DMS153 (cell line): ENCODE results near the gene FRA10AC1.
"Not testable (repeated sequence)": the region's sequence is repeated elsewhere in the genome, so short reads cannot be mapped to it uniquely, and the experiment has no call there.

Experiments used
- DNase-seq: peaks from one replicate; lab custom pipeline; 2025; lab: John Stamatoyannopoulos, UW

The FRA10AC1 gene

DNA sequence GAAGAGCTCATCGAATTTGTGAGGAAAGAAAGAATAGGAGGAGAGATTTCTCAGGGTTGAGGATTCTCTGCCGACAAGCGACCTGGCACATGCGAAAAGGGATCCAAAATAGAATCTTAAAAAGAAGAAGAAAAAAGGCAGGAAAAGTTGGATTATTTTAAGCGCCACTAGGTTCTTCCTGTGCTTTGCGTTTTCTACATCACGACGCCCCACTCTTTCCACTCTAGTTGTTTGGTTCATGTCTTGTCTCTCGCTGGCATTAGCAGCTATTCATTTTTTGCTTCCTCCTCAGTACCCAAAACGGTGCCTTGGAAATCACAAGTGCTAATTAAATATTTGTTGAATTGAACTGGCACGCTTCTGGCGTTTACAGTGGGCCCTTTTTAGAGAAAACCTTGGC lies 674 bp upstream of the FRA10AC1 start:
- DNase-seq: peak; percentile 5

DNA sequence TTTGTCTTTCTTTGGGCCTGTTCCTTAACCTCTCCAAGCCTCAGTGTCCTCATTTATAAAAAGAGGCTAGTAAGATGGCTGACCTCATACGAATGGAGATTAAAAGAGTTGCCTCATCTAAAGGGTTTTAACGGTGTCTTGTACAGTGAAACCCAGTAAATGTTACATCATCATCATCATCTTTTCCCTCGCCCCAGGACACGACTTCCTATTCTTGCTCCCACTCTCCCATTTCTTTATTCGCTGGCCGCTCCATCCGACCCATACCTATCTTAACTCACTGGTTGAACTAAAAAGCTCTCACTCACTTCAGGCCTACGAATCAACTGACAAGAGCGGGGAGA lies 554 bp downstream of the FRA10AC1 start:
- no peak for DNase-seq

- no peak for DNase-seq
Measured at GRCh38 chr10:93697207-93697606, 5.2 kb downstream of the FRA10AC1 start.

- not testable (repeated sequence) for DNase-seq
Measured at GRCh38 chr10:93696582-93696981, 5.8 kb downstream of the FRA10AC1 start.

DNA sequence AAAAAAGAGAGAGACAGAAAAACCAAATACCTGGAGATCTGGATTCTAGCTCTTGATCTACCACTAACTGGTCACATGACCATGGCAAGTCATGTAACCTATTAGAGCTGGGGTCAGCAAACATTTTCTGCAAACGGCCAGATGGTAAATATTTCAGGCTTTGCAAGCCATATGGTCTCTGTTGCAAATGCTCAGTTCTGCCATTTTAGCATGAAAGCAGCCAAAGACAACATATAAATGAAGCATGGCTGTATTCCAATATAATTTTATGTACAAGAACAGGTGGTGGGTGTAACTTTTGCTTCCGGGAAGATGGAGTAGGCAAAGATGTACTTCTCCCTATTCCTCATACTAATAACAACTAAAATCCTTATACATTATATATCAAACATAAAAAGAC lies 6.7 kb downstream of the FRA10AC1 start:
- no peak for DNase-seq

GRCh38 chr10:93687737-93688136 lies 14.7 kb downstream of the FRA10AC1 start:
- DNase-seq: no peak

DNA sequence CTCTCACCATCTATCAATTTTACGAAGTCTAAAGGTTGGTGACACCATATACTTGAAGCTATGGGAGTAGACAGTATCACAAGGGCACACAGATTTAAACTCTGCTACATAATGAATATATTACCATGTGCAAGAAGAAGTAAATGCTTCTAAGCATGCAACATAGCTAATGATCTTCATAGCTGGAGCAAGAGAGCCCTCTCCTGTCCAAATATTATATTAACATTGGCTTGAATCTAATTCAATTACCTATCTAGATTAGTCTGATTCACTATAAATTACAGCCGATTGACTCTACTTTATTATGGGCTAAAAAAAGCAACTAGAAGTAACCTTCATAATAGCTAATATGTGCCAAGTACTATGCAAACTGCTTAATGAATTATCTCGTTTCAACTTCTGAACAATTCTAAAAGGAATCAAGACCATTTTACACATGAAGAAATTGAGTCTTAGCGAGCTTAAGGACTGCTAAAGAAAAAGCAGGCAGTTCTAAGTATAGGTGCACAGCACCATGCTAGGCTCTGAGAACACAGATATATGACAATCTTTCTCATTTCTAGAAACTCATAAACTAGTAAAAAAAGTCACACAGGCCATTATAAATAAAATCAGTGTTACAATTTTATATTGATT lies 21.9 kb downstream of the FRA10AC1 start:
- peak; percentile 63 for DNase-seq

DNA sequence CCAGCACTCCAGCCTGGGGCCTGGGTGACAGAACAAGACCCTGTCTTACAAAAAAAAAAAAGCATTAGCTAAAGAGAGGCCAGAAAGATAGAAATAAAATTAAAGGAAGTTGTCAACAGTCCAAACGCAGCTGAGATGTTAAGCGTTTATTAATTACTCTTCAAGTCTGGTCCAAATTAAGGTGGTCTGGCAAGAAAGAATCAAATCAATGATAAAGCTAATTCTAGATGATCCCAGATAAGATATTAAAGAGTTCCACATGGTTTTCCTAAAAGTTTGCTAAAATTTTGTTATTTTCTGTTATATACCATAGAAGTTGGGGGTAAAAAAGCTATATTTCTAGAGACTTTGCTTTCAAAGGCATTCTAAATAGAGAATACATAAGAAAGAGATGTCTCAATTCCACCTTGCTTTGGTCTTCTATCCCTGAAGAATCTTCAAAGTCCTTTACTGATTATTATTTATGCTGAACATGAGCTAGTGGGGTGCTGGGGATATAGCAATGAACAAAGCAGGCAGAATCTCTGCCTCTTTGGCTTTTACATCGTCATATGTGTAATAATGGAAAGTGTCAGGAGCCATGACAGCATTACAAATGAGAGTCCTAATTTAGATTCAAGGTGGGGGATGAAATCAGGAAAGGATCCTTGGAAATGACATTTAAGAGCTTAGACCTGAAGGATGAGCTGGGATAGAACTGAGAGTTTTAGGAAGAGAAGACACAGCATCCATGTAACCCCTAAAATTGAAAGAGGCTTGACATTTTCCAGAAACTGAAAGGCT lies 23.4 kb downstream of the FRA10AC1 start:
- no peak for DNase-seq

DNA sequence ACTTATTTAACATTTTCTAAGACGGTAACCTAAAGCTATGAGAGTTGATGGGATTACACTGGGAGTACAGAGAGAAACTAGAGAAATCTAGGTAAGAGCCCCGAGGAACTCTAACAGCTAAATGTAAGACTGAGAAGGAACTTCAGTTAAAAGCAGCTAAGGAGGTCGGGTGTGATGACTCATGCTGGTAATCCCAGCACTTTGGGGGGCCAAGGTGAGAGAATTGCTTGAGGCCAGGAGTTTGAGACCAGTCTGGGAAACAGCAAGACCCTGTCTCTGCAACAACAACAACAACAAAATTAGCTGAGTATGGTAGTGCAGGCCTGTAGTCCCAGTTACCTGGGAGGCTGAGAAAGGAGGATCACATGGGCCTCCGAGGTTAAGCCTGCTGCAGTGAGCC lies 24.0 kb downstream of the FRA10AC1 start:
- no peak for DNase-seq

DNA sequence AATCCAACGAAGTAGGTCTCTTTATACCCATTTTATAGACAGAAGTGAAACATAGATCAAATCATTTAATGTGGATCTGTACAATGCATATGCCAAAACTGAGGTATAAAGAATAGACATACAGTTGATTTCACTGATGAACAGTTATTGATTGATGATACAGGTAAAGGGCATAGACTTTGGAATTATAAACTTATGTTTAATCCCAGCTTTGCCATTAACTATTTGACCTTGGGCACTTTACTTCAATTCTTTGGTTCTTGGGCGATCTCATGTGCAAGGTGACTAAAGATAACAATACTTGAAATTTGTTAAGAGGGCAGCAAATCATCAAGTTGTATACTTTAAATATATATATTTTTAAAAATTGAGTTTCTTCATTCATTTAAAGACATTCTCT lies 28.6 kb downstream of the FRA10AC1 start:
- DNase-seq: no peak

DNA sequence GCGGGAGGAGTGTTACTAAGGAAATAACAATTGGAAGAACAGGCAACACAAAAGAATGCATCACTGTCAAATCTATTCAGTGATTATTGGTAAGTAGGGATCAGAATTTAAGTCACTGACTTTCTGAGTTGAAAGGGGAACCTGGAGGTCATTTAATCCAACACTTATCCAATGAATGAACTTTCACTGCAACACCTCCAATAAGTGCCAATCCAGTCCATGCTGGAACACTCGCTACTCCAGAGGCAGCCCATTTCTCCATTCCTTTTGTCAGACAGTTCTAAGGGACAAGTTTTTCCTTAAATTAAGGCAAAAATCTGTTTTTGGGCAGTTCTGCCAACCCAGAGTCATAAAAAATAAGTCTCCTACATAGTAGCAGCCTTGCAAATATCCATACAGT lies 29.5 kb downstream of the FRA10AC1 start:
- DNase-seq: no peak

DNA sequence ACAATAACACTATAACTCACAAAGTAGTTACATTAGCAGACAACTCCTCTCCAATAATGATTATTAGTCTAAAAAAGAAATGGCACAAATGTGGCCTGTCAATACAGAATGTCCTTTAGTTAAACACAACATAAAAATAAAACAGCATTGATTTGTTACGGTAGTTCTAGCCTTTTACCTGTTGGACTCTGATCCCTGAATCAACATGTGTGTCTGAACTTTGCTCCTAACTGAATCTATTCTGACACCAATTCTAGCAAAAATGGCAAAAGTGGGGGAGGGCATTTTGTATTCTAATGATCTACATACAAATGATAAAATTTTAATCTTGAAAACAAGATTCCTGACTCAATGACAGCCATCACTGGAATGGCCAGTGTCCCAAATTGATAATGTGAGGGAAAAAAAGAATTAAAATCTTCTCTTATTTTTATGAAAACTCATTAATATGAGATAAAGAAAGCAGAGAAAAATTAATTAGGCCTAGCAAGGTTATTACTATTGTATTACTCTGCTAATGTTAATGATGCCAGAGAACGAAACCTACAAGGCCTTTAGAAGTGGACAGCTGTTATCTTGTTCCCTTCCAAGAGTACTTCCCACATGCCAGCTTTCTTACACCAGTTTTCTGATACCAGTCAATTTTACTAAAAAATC lies 30.2 kb downstream of the FRA10AC1 start:
- DNase-seq: no peak

DNA sequence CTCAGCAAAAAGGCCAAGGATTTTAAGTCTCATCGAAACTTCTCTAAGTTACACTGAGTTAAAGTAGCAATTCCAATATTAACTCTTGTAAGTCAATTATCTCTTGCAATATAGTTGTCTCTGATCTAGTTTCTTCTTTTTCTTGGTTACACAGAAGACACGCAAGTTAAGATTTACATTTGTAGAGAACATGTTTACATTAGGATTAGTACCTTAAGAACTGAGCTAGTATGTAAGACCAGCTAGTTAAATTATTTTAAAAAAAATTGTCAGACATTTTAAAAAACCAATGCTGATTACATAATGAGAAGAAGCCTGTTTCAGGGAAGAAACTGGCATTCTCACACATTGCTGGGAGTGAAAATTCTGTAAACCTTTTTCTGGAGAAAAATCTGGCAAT lies 31.4 kb downstream of the FRA10AC1 start:
- no peak for DNase-seq

- DNase-seq: no peak
Measured at GRCh38 chr10:93670372-93670771, 32.0 kb downstream of the FRA10AC1 start.

GRCh38 chr10:93667795-93668194 lies 34.6 kb downstream of the FRA10AC1 start:
- no peak for DNase-seq

DNA sequence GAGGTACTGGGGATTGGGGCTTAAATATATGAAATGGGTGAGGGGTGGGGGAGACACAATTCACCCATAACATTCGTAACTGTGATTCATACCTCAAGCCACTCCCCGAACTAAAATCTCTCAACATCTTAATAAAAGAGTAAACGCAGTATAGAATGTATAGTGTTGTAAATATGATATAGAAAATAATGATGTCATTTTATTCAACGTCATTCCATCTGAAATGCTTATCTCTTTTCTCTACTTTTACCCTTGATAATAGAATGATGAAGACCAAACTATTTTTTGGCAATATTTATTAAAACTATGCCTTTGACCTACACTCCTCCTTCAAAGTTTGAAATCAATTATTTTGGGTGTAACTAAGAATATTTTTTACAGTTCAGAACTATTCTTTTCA lies 36.4 kb downstream of the FRA10AC1 start:
- no peak for DNase-seq

DNA sequence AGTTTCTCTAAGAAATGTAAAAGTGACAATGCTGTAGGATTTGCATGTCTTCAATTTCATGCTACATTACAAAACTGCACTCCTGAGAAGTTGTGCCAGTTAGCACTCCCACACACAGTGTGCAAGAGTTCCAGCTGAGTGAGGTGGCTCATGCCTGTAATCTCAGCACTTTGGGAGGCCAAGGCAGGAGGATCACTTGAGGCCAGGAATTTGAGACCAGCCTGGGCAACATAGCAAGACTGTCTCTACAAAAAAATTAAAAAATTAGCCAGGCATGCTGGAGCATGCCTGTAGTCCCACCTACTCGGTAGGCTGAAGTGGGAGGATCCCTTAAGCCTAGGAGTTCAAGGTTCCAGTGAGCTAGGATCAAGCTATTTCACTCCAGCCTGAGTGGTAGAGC lies 44.6 kb downstream of the FRA10AC1 start:
- DNase-seq: no peak

- no peak for DNase-seq
Measured at GRCh38 chr10:93656155-93656554, 46.2 kb downstream of the FRA10AC1 start.

DNA sequence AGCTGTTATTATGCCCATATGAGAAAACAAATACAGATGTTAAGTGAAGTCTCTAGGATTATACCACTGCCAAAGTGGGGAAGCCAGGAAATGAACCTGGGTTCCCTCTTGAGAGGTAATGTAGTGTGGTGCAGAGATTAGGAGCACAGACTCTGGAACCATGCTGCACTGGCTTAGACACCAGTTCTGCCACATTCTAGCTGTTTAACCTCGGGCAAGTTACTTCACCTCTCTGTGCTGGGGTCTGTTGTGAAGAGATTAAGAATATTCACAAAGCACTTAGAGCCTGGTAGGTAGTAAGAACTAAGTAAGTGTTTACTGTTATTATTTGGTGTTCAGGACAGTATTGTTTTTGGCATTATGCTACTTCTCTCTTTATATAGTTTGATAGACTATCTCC lies 48.2 kb downstream of the FRA10AC1 start:
- DNase-seq: no peak

DNA sequence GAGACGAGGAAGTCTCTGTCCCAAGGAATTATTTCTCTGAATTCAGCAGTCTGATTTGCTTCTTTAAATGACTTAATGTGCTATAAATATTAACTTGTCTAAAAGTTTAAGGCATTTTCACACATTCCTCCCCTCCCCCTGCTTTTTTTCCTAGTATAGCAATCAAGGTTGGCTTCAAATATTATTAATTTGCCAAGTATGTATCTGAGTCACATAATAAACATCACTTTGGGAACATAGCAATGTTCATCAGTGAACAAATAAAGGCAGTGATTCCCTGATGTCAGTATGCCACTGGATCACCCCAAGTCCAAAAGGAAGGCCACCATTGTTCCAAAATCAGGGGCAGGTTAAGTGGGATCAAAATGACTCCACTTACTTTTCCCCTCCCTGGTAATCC lies 49.5 kb downstream of the FRA10AC1 start:
- DNase-seq: no peak

DNA sequence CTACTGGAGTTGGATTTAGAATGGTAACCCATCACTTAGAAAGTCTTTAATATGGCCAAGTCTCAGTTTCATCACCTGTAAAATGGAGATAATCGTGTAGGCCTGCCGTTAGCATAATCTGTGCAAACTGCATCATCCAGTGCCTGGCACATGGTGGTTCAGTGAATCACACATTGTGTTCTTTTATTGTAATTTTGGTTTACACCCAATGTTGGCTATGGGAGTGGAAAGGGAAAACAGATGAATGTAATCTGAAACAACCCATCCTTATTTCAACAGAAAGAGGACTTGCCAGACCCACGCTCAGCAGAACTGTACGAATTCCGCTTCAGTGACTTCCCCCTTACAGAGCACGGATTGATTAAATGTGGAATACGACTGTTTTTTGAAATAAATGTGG lies 62.6 kb downstream of the FRA10AC1 start:
- DNase-seq: no peak

DNA sequence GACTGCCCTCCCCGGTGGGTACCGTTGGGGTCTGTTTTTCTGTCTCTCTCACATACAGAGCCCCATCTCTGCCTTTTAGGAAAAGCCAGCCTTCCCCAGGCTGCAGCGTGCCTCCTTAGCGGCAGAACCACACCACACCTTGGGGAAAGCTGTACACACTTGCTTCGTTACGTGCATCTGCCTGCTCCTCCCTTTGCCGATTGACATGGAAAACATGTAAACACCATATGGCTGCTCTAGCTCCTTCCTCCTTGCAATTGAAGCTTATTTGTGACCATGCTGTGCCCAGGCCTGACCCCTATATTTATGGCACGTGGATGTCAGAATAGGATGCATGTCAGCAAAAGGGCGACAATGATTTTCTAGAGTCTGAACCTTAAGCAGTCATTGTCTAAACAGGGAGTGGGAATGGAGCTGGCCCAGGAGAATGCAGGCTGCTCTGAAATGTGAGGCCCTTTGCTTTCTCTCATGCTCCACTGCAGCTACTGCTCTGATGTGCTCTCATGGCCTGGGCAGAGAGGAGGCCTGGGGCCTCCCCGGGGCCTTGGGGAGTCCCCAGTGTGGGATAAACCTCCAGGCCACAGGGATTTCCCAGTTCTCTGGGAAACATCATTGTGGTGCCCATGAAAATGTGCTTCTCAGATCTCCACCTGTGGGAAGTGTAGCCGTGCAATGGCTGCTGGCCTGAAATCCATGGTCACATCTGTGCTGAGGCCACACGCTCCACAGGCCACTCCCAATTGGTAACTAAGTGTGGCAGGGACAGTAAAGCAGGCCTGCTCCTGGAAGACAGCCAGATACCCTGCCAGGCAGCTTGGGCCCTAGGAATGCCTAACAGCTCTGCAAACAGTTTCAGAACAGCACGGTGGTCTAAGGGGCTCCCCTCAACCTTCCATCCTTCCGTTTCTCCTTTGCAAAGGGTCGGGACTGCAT lies 71.5 kb downstream of the FRA10AC1 start:
- DNase-seq: peak; percentile 6
